ENCODE data around the gene FLRT2.

DNA sequence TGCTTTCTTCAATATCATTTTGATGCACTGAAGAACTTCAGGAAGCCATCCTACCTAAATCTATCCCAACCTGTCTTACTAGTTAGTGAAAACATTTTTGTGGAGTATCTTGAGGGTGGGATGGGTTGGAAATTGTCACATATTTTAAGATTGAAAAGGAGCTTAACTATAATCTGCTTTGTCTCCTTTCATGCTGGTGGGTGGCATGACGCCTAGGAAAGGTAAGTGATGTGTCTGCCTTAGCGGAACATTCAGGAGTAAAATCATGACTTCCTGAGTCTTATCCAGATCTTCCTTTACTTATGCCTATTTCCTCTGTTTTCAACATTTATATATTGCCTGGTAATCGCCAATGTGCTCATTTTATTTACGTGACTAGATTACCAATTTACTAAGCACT, 74.1 kb downstream of the FLRT2 start:
- no peak for TF ChIP-seq CTCF (IDR thresholded peaks at IDR 0.05)
- no peak for TF ChIP-seq POLR2A (IDR thresholded peaks at IDR 0.05)
- no peak for TF ChIP-seq POLR2AphosphoS5 (IDR thresholded peaks at IDR 0.05)
- no peak for TF ChIP-seq EP300 (IDR thresholded peaks at IDR 0.05; ENCODE audit: low read depth)
